ENCODE measurements around the gene RSL1D1.

GRCh38 chr16:11797166-11797956 lies 54.0 kb downstream of the RSL1D1 start, which contains the start of gene ZC3H7A:
- peak; percentile 49 to 58 (median 54) for TF ChIP-seq CTCF (IDR thresholded peaks at IDR 0.05)
- TF ChIP-seq POLR2AphosphoS5 (IDR thresholded peaks at IDR 0.05; ENCODE audit: insufficient read depth in 1 of 2, low read depth in 1 of 2): peak; percentile 65 to 90
